Thymus (tissue), 11 donors: ENCODE measurements around the gene FADS6. TPM values are rescaled to one million over a fixed set of nuclear protein-coding genes. Genes with fewer than 3 reads are reported as not detected.

Experiments
- DNase-seq, 9 donors: peaks; one replicate each; pipeline ENCODE4 v3.0.0-alpha.2; 2013; ENCODE audit warnings: low spot score in 9 of 9, low read depth in 6 of 9, missing footprints in 1 of 9
- H3K27ac ChIP-seq, 2 donors: one replicate each; pipeline ENCODE4 v1.5.1; 2013; ENCODE audit warnings: control low read depth in 1 of 2, low read depth in 1 of 2, low read length in 1 of 2, mild to moderate bottlenecking in 1 of 2, moderate library complexity in 1 of 2
- H3K27me3 ChIP-seq, 2 donors: one replicate each; pipeline ENCODE4 v1.5.1; 2013; ENCODE audit warnings: low read length in 1 of 2; ENCODE audit not compliant: control insufficient read depth in 2 of 2, insufficient read depth in 1 of 2
- H3K36me3 ChIP-seq, 2 donors: one replicate each; pipeline ENCODE4 v1.5.1; 2013; ENCODE audit warnings: low read length in 1 of 2, mild to moderate bottlenecking in 1 of 2, moderate library complexity in 1 of 2; ENCODE audit not compliant: control insufficient read depth in 2 of 2, insufficient read depth in 2 of 2
- H3K4me1 ChIP-seq, 2 donors: one replicate each; pipeline ENCODE4 v1.5.1; 2013; ENCODE audit warnings: low read length in 2 of 2; ENCODE audit not compliant: control insufficient read depth in 2 of 2, insufficient read depth in 2 of 2
- H3K4me3 ChIP-seq, 2 donors: one replicate each; pipeline ENCODE4 v1.5.1; 2013; ENCODE audit warnings: low read length in 2 of 2, control low read depth in 1 of 2, mild to moderate bottlenecking in 1 of 2
- H3K9me3 ChIP-seq, 2 donors: one replicate each; pipeline ENCODE4 v1.5.1; 2013; ENCODE audit warnings: low read length in 1 of 2, mild to moderate bottlenecking in 1 of 2; ENCODE audit not compliant: control insufficient read depth in 2 of 2, insufficient read depth in 1 of 2
- whole genome bisulfite sequencing: extraction: QIAGEN DNeasy Blood & Tissue Kit; methylation state at CpG from one replicate; pipeline ENCODE4 v1.1.7; 2013; 5-methylcytosine and 5-hydroxymethylcytosine counted together
- polyA plus RNA-seq: library from polyadenylated mRNA; stranded (reverse); fragments of 200-250 nt; gene quantifications from one replicate; pipeline ENCODE4 v1.2.3, GENCODE V29; 2013
- total RNA-seq: library from RNA; stranded (reverse); fragments of 120-200 nt; gene quantifications from one replicate; pipeline ENCODE4 v1.2.4, GENCODE V29; 2013
- donor health status: healthy.

Gene FADS6
- total and polyA plus RNA-seq, 2 donors: 0.14 to 1.0 TPM

- WGBS: 80% methylated on average over 16 of the region's 16 CpGs
- Histone ChIP-seq H3K27ac (no peak overlapping the region), H3K4me1 (peaks cover 0 to 6% of the 10 kb centered on the region in 2 donors)
Measured at GRCh38 chr17:74833501-74834377, 59.7 kb downstream of the FADS6 start.

DNA sequence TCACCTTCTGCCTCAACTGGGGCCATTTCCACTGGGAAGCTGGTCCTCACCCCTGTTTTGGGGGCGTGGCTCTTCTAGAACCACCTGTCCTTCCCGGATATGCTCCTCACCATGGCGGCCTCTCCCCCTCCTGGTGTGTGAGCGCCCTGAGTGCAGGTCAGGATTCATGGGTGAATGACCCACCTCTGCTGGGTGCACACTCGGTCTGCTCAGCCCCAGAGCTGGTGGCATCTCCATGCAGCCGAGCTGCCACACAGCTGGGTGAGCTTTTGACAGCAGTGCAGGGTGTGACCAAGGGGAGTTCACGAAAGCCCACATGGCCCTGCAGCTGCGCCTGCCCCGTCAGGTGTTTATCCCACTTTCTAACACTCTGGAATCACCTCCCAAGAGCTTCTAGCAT, 61.0 kb downstream of the FADS6 start:
- no peak overlapping the region for H3K4me3 ChIP-seq
- DNase-seq: no peak
- peaks cover 5 to 11% of the 10 kb centered on the region in 2 donors for H3K36me3 ChIP-seq
- peaks cover 0 to 6% of the 10 kb centered on the region in 2 donors for H3K4me1 ChIP-seq
- H3K27me3 ChIP-seq: no peaks in the 10 kb centered on the region
- H3K27ac ChIP-seq: no peak overlapping the region
- 95% methylated on average over 9 of the region's 9 CpGs for WGBS
- no peaks in the 10 kb centered on the region for H3K9me3 ChIP-seq

More at GRCh38 chr17:74833501-74834377, 59.7 kb downstream of the FADS6 start:
- Histone ChIP-seq H3K36me3 (peaks cover 5 to 17% of the 10 kb centered on the region in 2 donors), H3K4me3 (no peak overlapping the region), H3K27me3 (no peaks in the 10 kb centered on the region), H3K9me3 (no peaks in the 10 kb centered on the region)
- peak in 1 of 9 donors; percentile 14 for DNase-seq

DNA sequence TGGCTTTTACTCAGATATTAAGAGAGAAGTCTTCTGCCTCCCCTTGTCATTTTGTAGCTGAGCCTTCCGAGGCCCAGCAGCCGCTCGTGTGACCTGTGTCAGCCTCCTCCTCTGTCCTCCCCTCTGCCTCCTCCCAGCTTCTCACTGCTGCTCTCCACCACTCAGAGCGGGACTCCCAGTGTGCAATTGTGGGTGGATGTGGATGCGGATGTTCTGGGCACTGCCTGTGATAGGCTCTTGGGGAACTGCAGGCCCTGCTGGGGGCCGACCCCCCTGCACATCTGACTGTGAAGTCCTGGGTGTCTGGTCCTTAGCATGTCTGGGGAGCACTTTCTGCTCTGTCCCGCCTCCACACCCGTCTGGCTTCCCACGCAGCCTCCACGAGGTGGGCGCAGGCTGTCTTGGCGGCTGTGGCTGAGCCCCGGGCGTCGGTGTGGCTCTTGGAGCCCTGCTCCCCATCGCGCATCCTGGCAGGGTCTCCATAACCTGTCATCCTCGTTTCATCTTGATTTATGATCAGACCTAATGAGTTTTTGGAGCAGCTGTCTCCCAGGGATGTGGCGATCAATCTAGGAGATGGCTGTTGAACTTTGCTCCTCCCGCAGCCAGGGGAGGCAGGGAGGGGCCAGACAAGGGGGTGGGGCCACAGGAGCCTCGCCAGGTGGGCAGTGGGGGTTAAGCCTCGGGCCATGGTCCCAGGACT, 61.8 kb downstream of the FADS6 start:
- Histone ChIP-seq H3K27ac (no peak overlapping the region), H3K36me3 (peaks cover 1 to 10% of the 10 kb centered on the region in 2 donors), H3K27me3 (no peaks in the 10 kb centered on the region), H3K4me3 (no peak overlapping the region), H3K4me1 (peaks cover 0 to 6% of the 10 kb centered on the region in 2 donors), H3K9me3 (no peaks in the 10 kb centered on the region)
- DNase-seq: no peak
- 95% methylated on average over 22 of the region's 22 CpGs for WGBS

DNA sequence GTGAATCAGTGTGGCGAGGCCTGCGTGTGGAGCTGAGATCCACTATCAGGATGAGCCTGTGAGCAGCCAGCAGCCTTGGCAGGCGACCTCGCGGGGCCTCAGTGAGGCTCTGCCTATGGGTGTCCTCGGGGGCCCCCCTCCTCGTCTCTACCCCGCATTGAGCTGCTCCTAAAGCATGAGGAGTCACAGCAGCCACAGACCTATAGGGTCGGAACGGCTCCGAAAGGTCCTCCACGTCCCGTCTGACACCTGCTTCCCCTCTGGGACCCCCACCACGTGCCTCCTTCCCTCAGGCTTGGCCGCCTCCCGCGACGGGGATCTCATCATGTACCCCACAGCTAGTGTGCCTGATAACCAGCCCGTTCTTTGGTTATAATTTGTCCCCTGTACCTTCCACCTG, 62.6 kb downstream of the FADS6 start:
- 96% methylated on average over 19 of the region's 19 CpGs for WGBS
- Histone ChIP-seq H3K36me3 (peaks cover 0 to 4% of the 10 kb centered on the region in 2 donors), H3K9me3 (no peaks in the 10 kb centered on the region), H3K4me1 (peaks cover 0 to 6% of the 10 kb centered on the region in 2 donors), H3K27me3 (no peaks in the 10 kb centered on the region), H3K4me3 (no peak overlapping the region), H3K27ac (no peak overlapping the region)
- no peak for DNase-seq

GRCh38 chr17:74827800-74828199, 65.6 kb downstream of the FADS6 start:
- H3K4me1 ChIP-seq: peaks cover 0 to 2% of the 10 kb centered on the region in 2 donors
- H3K36me3 ChIP-seq: peaks cover 9 to 17% of the 10 kb centered on the region in 2 donors
- H3K9me3 ChIP-seq: no peaks in the 10 kb centered on the region
- no peak overlapping the region for H3K4me3 ChIP-seq
- WGBS: 98% methylated on average over 11 of the region's 11 CpGs
- no peak overlapping the region for H3K27ac ChIP-seq
- DNase-seq: no peak
- H3K27me3 ChIP-seq: no peaks in the 10 kb centered on the region

Other genes starting within 250 kb of the FADS6 start
- 3.4 TPM for gene CD300LF, start 180.7 kb downstream of the FADS6 start, total RNA-seq
- gene CD300LF, start 180.7 kb downstream of the FADS6 start, polyA plus RNA-seq: 6.0 TPM
- 19.9 TPM for gene RAB37, start 156.4 kb downstream of the FADS6 start, total RNA-seq
- gene RAB37, start 156.4 kb downstream of the FADS6 start, polyA plus RNA-seq: 29.3 TPM
- gene NHERF1, start 145.0 kb downstream of the FADS6 start, total RNA-seq: 49.5 TPM
- 56.6 TPM for gene NHERF1, start 145.0 kb downstream of the FADS6 start, polyA plus RNA-seq
- gene NAT9, start 117.3 kb downstream of the FADS6 start, total RNA-seq: 17.8 TPM
- 31.1 TPM for gene NAT9, start 117.3 kb downstream of the FADS6 start, polyA plus RNA-seq
- 0.05 TPM for gene GRIN2C, start 33.7 kb downstream of the FADS6 start, total RNA-seq
- gene GRIN2C, start 33.7 kb downstream of the FADS6 start, polyA plus RNA-seq: 0.07 TPM
- gene FDXR, start 20.6 kb downstream of the FADS6 start, total RNA-seq: 8.2 TPM
- 14.1 TPM for gene FDXR, start 20.6 kb downstream of the FADS6 start, polyA plus RNA-seq
- 0.09 TPM for gene USH1G, start 29.6 kb upstream of the FADS6 start, total RNA-seq
- 0.14 TPM for gene USH1G, start 29.6 kb upstream of the FADS6 start, polyA plus RNA-seq
- 0.05 TPM for gene OTOP2, start 30.6 kb upstream of the FADS6 start, total RNA-seq
- 0.23 TPM for gene OTOP2, start 30.6 kb upstream of the FADS6 start, polyA plus RNA-seq
- gene OTOP3, start 42.3 kb upstream of the FADS6 start, total RNA-seq: under 0.01 TPM
- gene OTOP3, start 42.3 kb upstream of the FADS6 start, polyA plus RNA-seq: 0.05 TPM
- gene HID1, start 79.1 kb upstream of the FADS6 start, total RNA-seq: 1.3 TPM
- gene HID1, start 79.1 kb upstream of the FADS6 start, polyA plus RNA-seq: 9.9 TPM
- gene CDR2L, start 94.0 kb upstream of the FADS6 start, total RNA-seq: 0.57 TPM
- 1.4 TPM for gene CDR2L, start 94.0 kb upstream of the FADS6 start, polyA plus RNA-seq
- gene MRPL58, start 119.0 kb upstream of the FADS6 start, total RNA-seq: 35.7 TPM
- 40.9 TPM for gene MRPL58, start 119.0 kb upstream of the FADS6 start, polyA plus RNA-seq
- gene ATP5PD, start 153.3 kb upstream of the FADS6 start, total RNA-seq: 288 TPM
- gene ATP5PD, start 153.3 kb upstream of the FADS6 start, polyA plus RNA-seq: 390 TPM
- gene KCTD2, start 153.6 kb upstream of the FADS6 start, total RNA-seq: 10.0 TPM
- 20.4 TPM for gene KCTD2, start 153.6 kb upstream of the FADS6 start, polyA plus RNA-seq
- 0.76 TPM for gene SLC16A5, start 194.3 kb upstream of the FADS6 start, total RNA-seq
- 5.0 TPM for gene SLC16A5, start 194.3 kb upstream of the FADS6 start, polyA plus RNA-seq
- gene ARMC7, start 216.3 kb upstream of the FADS6 start, total RNA-seq: 4.3 TPM
- 10.0 TPM for gene ARMC7, start 216.3 kb upstream of the FADS6 start, polyA plus RNA-seq
- gene NT5C, start 238.1 kb upstream of the FADS6 start, total RNA-seq: 64.2 TPM
- 103 TPM for gene NT5C, start 238.1 kb upstream of the FADS6 start, polyA plus RNA-seq